COLO829 (cell line): ENCODE measurements around the gene STK25.

Experiments used
- DNase-seq: peaks from one replicate; pipeline ENCODE4 v3.0.0; 2012; ENCODE audit warnings: low spot score

The STK25 gene

GRCh38 chr2:241493092-241493491 lies 15.3 kb downstream of the STK25 start:
- no peak for DNase-seq

GRCh38 chr2:241492174-241492565 lies 16.2 kb downstream of the STK25 start:
- DNase-seq: no peak

- DNase-seq: no peak
Observed at GRCh38 chr2:241491549-241492173, 16.7 kb downstream of the STK25 start.

- no peak for DNase-seq
Observed at GRCh38 chr2:241490825-241491506, 17.4 kb downstream of the STK25 start.

- no peak for DNase-seq
Observed at GRCh38 chr2:241489733-241490680, 18.4 kb downstream of the STK25 start.

GRCh38 chr2:241489088-241489487 lies 19.3 kb downstream of the STK25 start:
- DNase-seq: no peak

GRCh38 chr2:241485172-241485911 lies 23.0 kb downstream of the STK25 start:
- DNase-seq: no peak

GRCh38 chr2:241483305-241483704 lies 25.1 kb downstream of the STK25 start:
- no peak for DNase-seq

GRCh38 chr2:241482126-241482955 lies 26.0 kb downstream of the STK25 start:
- DNase-seq: no peak

GRCh38 chr2:241481687-241482086 lies 26.7 kb downstream of the STK25 start:
- DNase-seq: no peak

- DNase-seq: no peak
Observed at GRCh38 chr2:241479026-241479898, 29.1 kb downstream of the STK25 start.

- DNase-seq: no peak
Observed at GRCh38 chr2:241478166-241478565, 30.2 kb downstream of the STK25 start.

- no peak for DNase-seq
Observed at GRCh38 chr2:241475267-241475666, 33.1 kb downstream of the STK25 start.

- DNase-seq: no peak
Observed at GRCh38 chr2:241473399-241473798, 35.0 kb downstream of the STK25 start.

- no peak for DNase-seq
Observed at GRCh38 chr2:241469746-241470145, 38.6 kb downstream of the STK25 start.

GRCh38 chr2:241468476-241468781 lies 40.0 kb downstream of the STK25 start:
- DNase-seq: no peak

GRCh38 chr2:241467777-241468475 lies 40.5 kb downstream of the STK25 start:
- DNase-seq: no peak

GRCh38 chr2:241466230-241466629 lies 42.2 kb downstream of the STK25 start:
- DNase-seq: no peak

- no peak for DNase-seq
Observed at GRCh38 chr2:241465543-241465942, 42.8 kb downstream of the STK25 start.
